Psoas muscle (tissue), 8 donors: ENCODE measurements around the gene ITGB4. TPM values are rescaled to one million over a fixed set of nuclear protein-coding genes. Genes with fewer than 3 reads are reported as not detected.

ENCODE experiments used
- ATAC-seq, 4 donors: fragments of 200-7000 bp; cut with Tn5 transposase; one replicate each; pipeline ENCODE4 v1.9.1; 2020; ENCODE audit warnings: moderate library complexity in 3 of 4, mild to moderate bottlenecking in 2 of 4
- DNase-seq, 2 donors: peaks; one replicate each; pipeline ENCODE4 v3.0.0-alpha.2; 2020
- H3K27ac ChIP-seq: fragments of 200-600 bp; one replicate; pipeline ENCODE4 v1.8.0; 2022
- H3K27me3 ChIP-seq, 3 donors: fragments of 200-600 bp in 1 of 3; one replicate each; pipeline versions ENCODE4 v1.6.1 to v1.8.0; 2013 to 2022; ENCODE audit warnings: low read length in 2 of 3, mild to moderate bottlenecking in 2 of 3, moderate library complexity in 1 of 3; ENCODE audit not compliant: insufficient read depth in 3 of 3
- H3K36me3 ChIP-seq, 2 donors: fragments of 200-600 bp in 1 of 2; one replicate each; pipeline versions ENCODE4 v1.6.1 to v1.8.0; 2013 to 2022; ENCODE audit warnings: low read depth in 1 of 2, mild to moderate bottlenecking in 1 of 2, moderate library complexity in 1 of 2; ENCODE audit not compliant: insufficient read depth in 1 of 2
- H3K4me1 ChIP-seq: fragments of 200-600 bp; one replicate; pipeline ENCODE4 v1.8.0; 2022
- H3K4me3 ChIP-seq: fragments of 200-600 bp; one replicate; pipeline ENCODE4 v1.8.0; 2022; ENCODE audit warnings: mild to moderate bottlenecking
- H3K9me3 ChIP-seq: fragments of 200-600 bp; one replicate; pipeline ENCODE4 v1.8.0; 2022
- CTCF ChIP-seq: fragments of 200-600 bp; IDR thresholded peaks from one replicate; pipeline ENCODE4 v1.8.0; 2022; ENCODE audit warnings: antibody characterized with exemption
- WGBS, 3 donors: extraction: QIAGEN DNeasy Blood & Tissue Kit; methylation state at CpG; one replicate each; pipeline versions ENCODE4 v1.1.6 to v1.1.7; 2013; 5-methylcytosine and 5-hydroxymethylcytosine counted together
- intact Hi-C, 2 donors: fragments of 100-400 bp; cut with DNase I; formaldehyde crosslinking; loops; one replicate each; pipeline versions ENCODE4 v1.11.0 to v1.14.2; 2022
- polyA plus RNA-seq, 3 donors: library from polyadenylated mRNA; stranded (reverse); fragments of 200-250 nt; gene quantifications; one replicate each; pipeline ENCODE4 v1.2.3, GENCODE V29; 2013
- total RNA-seq, 4 donors: library from RNA; stranded (reverse); fragmentation: NEBNext Ultra II Directional in 2 of 4; extraction: Animal tissue kit (Norgen Biotek cat#: 25700) in 2 of 4; gene quantifications; one replicate each; pipeline versions ENCODE4 v1.2.1 to v1.2.4, GENCODE V29; 2021 to 2023
- donor health status: healthy with polysubstance abuse.
- donor health status: DM: no; HTN: no; CAD: no; lungs with moderate emphysema.
- donor health status: Bipolar disorder and iron deficiency.
- donor health status: healthy.
- donor health status: DM: yes; HTN: yes; CAD: no.
- donor health status: DM: no; HTN: no; CAD: no.
- donor health status: DM: no; HTN: no; CAD: no.
- donor health status: DM: yes; HTN: yes; CAD: no.

The ITGB4 gene
- total and polyA plus RNA-seq, 7 donors, result 1.3 to 5.7 (median 2.1) TPM

GRCh38 chr17:75762513-75763268 lies 41.4 kb downstream of the ITGB4 start:
- intact Hi-C loops, result no loop called here
- ATAC-seq, result no peak
- H3K27ac ChIP-seq, result no peak overlapping the region
- no peaks in the 10 kb centered on the region for H3K36me3 ChIP-seq
- TF ChIP-seq CTCF, result no peak
- DNase-seq, result peak in 1 of 2 donors; percentile 48
- H3K9me3 ChIP-seq, result no peaks in the 10 kb centered on the region
- no peaks in the 10 kb centered on the region for H3K27me3 ChIP-seq
- no peak overlapping the region for H3K4me3 ChIP-seq
- 95 to 97% (median 95%) methylated on average over 27 of the region's 27 CpGs for WGBS, 3 donors
- H3K4me1 ChIP-seq, result peaks cover 12% of the 10 kb centered on the region

- WGBS, 3 donors, result 86 to 93% (median 92%) methylated on average over 3 of the region's 3 CpGs
- Histone ChIP-seq H3K9me3 (no peaks in the 10 kb centered on the region), H3K4me1 (peaks cover 12% of the 10 kb centered on the region), H3K27ac (no peak overlapping the region), H3K4me3 (no peak overlapping the region), H3K36me3 (no peaks in the 10 kb centered on the region), H3K27me3 (no peaks in the 10 kb centered on the region)
- intact Hi-C loops, result no loop called here
- ATAC-seq (no peak), DNase-seq (no peak)
- TF ChIP-seq CTCF, result no peak
Measured at GRCh38 chr17:75763269-75763607, 42.0 kb downstream of the ITGB4 start.

GRCh38 chr17:75763613-75764416 lies 42.6 kb downstream of the ITGB4 start:
- Histone ChIP-seq H3K4me1 (peaks cover 12% of the 10 kb centered on the region), H3K9me3 (no peaks in the 10 kb centered on the region), H3K27me3 (no peaks in the 10 kb centered on the region), H3K36me3 (no peaks in the 10 kb centered on the region), H3K27ac (peak overlapping the region; percentile 82), H3K4me3 (peak overlapping the region; percentile 83)
- DNase-seq (peak in 1 of 2 donors; percentile 50), ATAC-seq (peak in 2 of 4 donors; percentile 3 to 7)
- TF ChIP-seq CTCF, result no peak
- intact Hi-C loops, result no loop called here
- WGBS, 3 donors, result 64 to 79% (median 74%) methylated on average over 16 of the region's 16 CpGs

- Histone ChIP-seq H3K4me1 (peaks cover 12% of the 10 kb centered on the region), H3K9me3 (no peaks in the 10 kb centered on the region), H3K27me3 (no peaks in the 10 kb centered on the region), H3K27ac (peak overlapping the region; percentile 82), H3K4me3 (peak overlapping the region; percentile 83), H3K36me3 (no peaks in the 10 kb centered on the region)
- no peak for DNase-seq
- intact Hi-C loops, result no loop called here
- ATAC-seq, result peak in 1 of 4 donors; percentile 3
- TF ChIP-seq CTCF, result no peak
- WGBS, 3 donors, result 21 to 31% (median 22%) methylated on average over 14 of the region's 14 CpGs
Measured at GRCh38 chr17:75764417-75764710, 43.1 kb downstream of the ITGB4 start.
